Suprapubic skin (tissue), 4 donors: Measurements from ENCODE around the gene RAD54L.

Experiments
- CTCF ChIP-seq, 2 donors: fragments of 200-600 bp in 1 of 2; fragments of 450-650 bp in 1 of 2; sonication (generic) in 1 of 2; IDR thresholded peaks; one replicate each; pipeline ENCODE4 v1.5.1; 2016 to 2019; ENCODE audit warnings: antibody characterized with exemption in 2 of 2, mild to moderate bottlenecking in 1 of 2, moderate library complexity in 1 of 2
- EP300 ChIP-seq: sonication (generic); formaldehyde crosslinking; IDR thresholded peaks from one replicate; pipeline ENCODE4 v1.6.1; 2017; ENCODE audit warnings: antibody characterized with exemption
- POLR2AphosphoS5 ChIP-seq, 3 donors: sonication (generic); formaldehyde crosslinking; IDR thresholded peaks; one replicate each; pipeline ENCODE4 v1.6.1; 2017; ENCODE audit warnings: antibody characterized with exemption in 3 of 3

GRCh38 chr1:46289976-46290375, 42.4 kb downstream of the RAD54L start:
- TF ChIP-seq CTCF (IDR thresholded peaks at IDR 0.05) (no peak), POLR2AphosphoS5 (IDR thresholded peaks at IDR 0.05) (no peak), EP300 (no peak)
